K562 (cell line): ENCODE results near the gene NTN1. TPM values are rescaled to one million over a fixed set of nuclear protein-coding genes. Genes with fewer than 3 reads are reported as not detected.

Experiments
- ATAC-seq: fragments of 200-7000 bp; cut with Tn5 transposase; 3 replicates; pipeline ENCODE4 v1.9.1; 2020; ENCODE audit warnings: moderate library complexity
- BruUV-seq: library from RNA; stranded (reverse); fragments of 400-500 nt; replicated peaks from 2 replicates; lab custom pipeline; 2021; lab: Mats Ljungman, UMichigan
- CTCF ChIA-PET: fragments of 300-600 bp; formaldehyde crosslinking; extraction: SDS; loops from one replicate; lab custom pipeline; 2021; ENCODE audit warnings: low intra/inter-chr PET ratio; lab: Yijun Ruan, JAX
- POLR2A ChIA-PET: fragments of 300-600, 350-650 bp; sonication (Branson Sonifier 250); formaldehyde crosslinking; extraction: SDS; loops from one replicate; lab custom pipeline; 2021; ENCODE audit warnings: antibody characterized with exemption, inconsistent platforms; lab: Yijun Ruan, JAX
- DNase-seq, 4 experiments: peaks; one replicate each; pipeline versions ENCODE4 v3.0.0 to v3.0.0-alpha.2; 2011 to 2018; ENCODE audit warnings: low spot score in 3 of 4, mixed read lengths in 3 of 4; ENCODE audit errors: extremely low read depth in 1 of 4
- FAIRE-seq: peaks from 2 replicates; lab custom pipeline; 2011; peaks lifted over from hg19 to GRCh38; lab: Jason Lieb, UNC
- H2AFZ ChIP-seq: 2 replicates; pipeline ENCODE4 v1.6.0; 2011; ENCODE audit warnings: low read depth, low read length, control low read depth, inconsistent platforms
- H3K27ac ChIP-seq: fragments of 200-600 bp; 3 replicates; pipeline ENCODE4 v1.8.0; 2011; ENCODE audit warnings: low read depth, mild to moderate bottlenecking, control low read depth, inconsistent platforms, low read length, moderate library complexity, mixed read lengths; ENCODE audit errors: extremely low read depth
- H3K27me3 ChIP-seq, 2 experiments: fragments of 300-600 bp in 1 of 2; 2 replicates in 1 of 2; 3 replicates in 1 of 2; pipeline versions ENCODE4 v1.6.0 to v1.8.0; 2011; ENCODE audit warnings: inconsistent platforms in 2 of 2, low read length in 2 of 2, mild to moderate bottlenecking in 1 of 2, mixed read lengths in 1 of 2, moderate library complexity in 1 of 2; ENCODE audit not compliant: control insufficient read depth in 2 of 2, insufficient read depth in 2 of 2
- H3K36me3 ChIP-seq: fragments of 300-600 bp; 3 replicates; pipeline ENCODE4 v1.8.0; 2011; ENCODE audit warnings: mild to moderate bottlenecking, low read length, inconsistent platforms; ENCODE audit not compliant: control insufficient read depth, insufficient read depth
- H3K4me1 ChIP-seq, 2 experiments: fragments of 200-600 bp in 1 of 2; replicated peaks in 1 of 2; 2 replicates in 1 of 2; 3 replicates in 1 of 2; pipeline versions ENCODE4 v1.5.1 to v1.8.0; 2011; ENCODE audit warnings: inconsistent platforms in 2 of 2, low read length in 2 of 2, mild to moderate bottlenecking in 1 of 2, mixed read lengths in 1 of 2, moderate library complexity in 1 of 2; ENCODE audit not compliant: control insufficient read depth in 2 of 2, insufficient read depth in 2 of 2
- H3K4me2 ChIP-seq: 2 replicates; pipeline ENCODE4 v1.6.1; 2011; ENCODE audit warnings: low read length, control low read depth, inconsistent platforms, mixed read lengths; ENCODE audit not compliant: insufficient read depth
- H3K4me3 ChIP-seq: fragments of 200-600 bp; sonication (generic), shearing (Covaris generic); 2 replicates; pipeline ENCODE4 v1.5.1; 2016; ENCODE audit warnings: control low read depth, inconsistent platforms
- H3K79me2 ChIP-seq: fragments of 200-600 bp; 3 replicates; pipeline ENCODE4 v1.8.0; 2011; ENCODE audit warnings: low read length, inconsistent platforms; ENCODE audit not compliant: control insufficient read depth, insufficient read depth
- H3K9ac ChIP-seq, 2 experiments: 2 replicates each; pipeline versions ENCODE4 v1.6.0 to v1.6.1; 2011; ENCODE audit warnings: low read depth in 2 of 2, low read length in 2 of 2, control low read depth in 1 of 2, inconsistent platforms in 1 of 2, mild to moderate bottlenecking in 1 of 2, mixed read lengths in 1 of 2; ENCODE audit not compliant: insufficient read depth in 1 of 2
- H3K9me1 ChIP-seq: one replicate; pipeline ENCODE4 v1.6.0; 2011; ENCODE audit warnings: inconsistent platforms, mild to moderate bottlenecking, low read length, moderate library complexity; ENCODE audit not compliant: control insufficient read depth, insufficient read depth
- H3K9me3 ChIP-seq: replicated peaks from 2 replicates; pipeline ENCODE4 v1.5.1; 2011; ENCODE audit warnings: low read depth, low read length, inconsistent platforms; ENCODE audit not compliant: control insufficient read depth, insufficient read depth
- H4K20me1 ChIP-seq: replicated peaks from 2 replicates; pipeline ENCODE4 v1.6.1; 2011; ENCODE audit warnings: low read length, inconsistent platforms, mixed read lengths; ENCODE audit not compliant: control insufficient read depth, insufficient read depth
- ARNT ChIP-seq, 2 experiments: fragments of 450-650 bp; IDR thresholded peaks; 2 replicates each; pipeline ENCODE4 v1.6.1; 2016; ENCODE audit warnings: mild to moderate bottlenecking in 1 of 2
- CBFB ChIP-seq: sonication (generic); formaldehyde crosslinking; IDR thresholded peaks from 2 replicates; pipeline ENCODE4 v1.4.0; 2020; ENCODE audit warnings: mild to moderate bottlenecking, missing genetic modification reagents
- GATAD2A ChIP-seq: fragments of 450-650 bp; IDR thresholded peaks from 2 replicates; pipeline ENCODE4 v1.6.1; 2017
- GTF2A2 ChIP-seq: IDR thresholded peaks from 2 replicates; pipeline ENCODE4 v1.6.1; 2016; ENCODE audit warnings: mild to moderate bottlenecking, missing genetic modification characterization, missing compliant biosample characterization
- HMGN3 ChIP-seq: IDR thresholded peaks from 2 replicates; pipeline ENCODE4 v1.6.1; 2011; ENCODE audit warnings: borderline replicate concordance, low read depth, mild to moderate bottlenecking, mixed read lengths, low read length; ENCODE audit not compliant: insufficient read length; ENCODE audit errors: extremely low read depth
- NR3C1 ChIP-seq: sonication (generic); formaldehyde crosslinking; IDR thresholded peaks from 2 replicates; pipeline ENCODE4 v1.8.1; 2022; ENCODE audit warnings: missing genetic modification reagents
- THAP7 ChIP-seq: fragments of 250-450 bp; sonication (Bioruptor Pico); IDR thresholded peaks from 2 replicates; pipeline ENCODE4 v1.5.0; 2021
- XRCC3 ChIP-seq: fragments of 450-650 bp; IDR thresholded peaks from 2 replicates; pipeline ENCODE4 v1.6.1; 2017; ENCODE audit warnings: mild to moderate bottlenecking, moderate library complexity
- ZC3H11A ChIP-seq: IDR thresholded peaks from 2 replicates; pipeline ENCODE4 v1.6.1; 2012; ENCODE audit warnings: low read depth, low read length, improper control_type of control experiment
- ZNF347 ChIP-seq: fragments of 450-650 bp; formaldehyde crosslinking; IDR thresholded peaks from 2 replicates; pipeline ENCODE4 v1.4.0; 2020; ENCODE audit warnings: low read depth, mild to moderate bottlenecking, moderate library complexity
- WGBS: fragments of 100-300 bp; shearing (Covaris generic); methylation state at CpG from one replicate; pipeline ENCODE4 v1.1.6; 2016; ENCODE audit warnings: low coverage, mixed read lengths; ENCODE audit not compliant: insufficient coverage; ENCODE audit errors: missing lambda C conversion rate; 5-methylcytosine and 5-hydroxymethylcytosine counted together
- in situ Hi-C: fragments of 300-500 bp; cut with MboI; formaldehyde crosslinking; loops from 4 replicates; pipeline ENCODE4 v1.15.0; 2018; ENCODE audit warnings: inconsistent platforms, mixed read lengths
- intact Hi-C: fragments of 100-400 bp; cut with micrococcal nuclease; formaldehyde crosslinking; loops from 2 replicates; pipeline ENCODE4 v1.14.2; 2022
- polyA plus RNA-seq, 8 experiments: library from polyadenylated mRNA; depleted of rRNA in 4 of 8; stranded (reverse) in 5 of 8; unstranded in 3 of 8; fragments of >200 nt; fragmentation: Nextera tagmentation in 2 of 8; fragmentation: Illumina TruSeq in 1 of 8; extraction: Ambion mirVana in 2 of 8; extraction: Trizol in 1 of 8; gene quantifications; 2 replicates each; pipeline versions ENCODE4 v1.2.1 to v1.2.3, GENCODE V29; 2011 to 2014; ENCODE audit warnings: inconsistent platforms in 1 of 8, missing spikeins in 1 of 8
- total RNA-seq, 7 experiments: library from RNA; depleted of rRNA in 6 of 7; stranded (reverse); fragments of >200 nt in 6 of 7; fragmentation: Illumina TruSeq in 2 of 7; extraction: Trizol in 2 of 7; gene quantifications; 2 replicates each; pipeline versions ENCODE4 v1.2.1 to v1.2.3, GENCODE V29; 2011 to 2021; ENCODE audit warnings: low replicate concordance in 1 of 7

Gene NTN1
- total and polyA plus RNA-seq, 9 of the 15 experiments (the other 6 are each of a cell fraction or from before 2014, with no cell fraction given) = 0.02 TPM; not detected in 8

DNA sequence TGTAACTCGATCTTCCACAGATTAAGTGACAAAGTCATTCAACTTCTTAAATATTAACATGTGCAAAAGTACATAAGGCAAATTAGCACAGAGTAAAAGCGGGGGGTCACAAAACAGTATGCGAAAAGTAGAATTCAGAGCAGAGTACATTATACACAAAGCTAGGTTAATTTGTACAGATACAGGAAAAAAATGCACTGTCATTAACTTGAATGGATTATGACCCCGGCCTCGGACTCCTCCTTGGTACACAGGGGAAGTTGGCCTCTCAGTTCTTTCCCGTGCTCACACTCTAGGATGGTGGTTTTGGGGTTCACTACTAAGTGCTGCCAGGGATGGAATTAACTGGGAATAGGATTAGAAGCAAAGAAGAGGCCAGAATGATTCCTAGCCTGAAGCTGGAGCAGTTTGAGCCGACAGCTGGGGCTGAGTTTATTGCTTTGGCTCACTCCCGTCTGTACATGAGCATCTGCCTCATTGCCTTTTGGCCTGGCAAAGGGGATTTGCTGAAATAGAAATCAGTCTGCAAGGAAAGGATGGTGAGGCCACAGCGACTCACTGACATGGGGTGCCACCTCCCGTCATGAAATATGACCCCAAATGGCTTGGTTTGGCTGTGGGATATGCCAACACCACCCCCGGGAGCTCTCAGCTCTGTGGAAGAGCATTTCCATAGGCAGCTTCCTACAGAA lies 23.6 kb downstream of the NTN1 start:
- no peaks in the 10 kb centered on the region for H4K20me1 ChIP-seq
- CTCF ChIA-PET = no interaction called here
- WGBS = under 1% methylated on average over 11 of the region's 11 CpGs
- TF ChIP-seq HMGN3 (no peak), GTF2A2 (tag) (no peak), ZNF347 (CRISPR knock-in tag) (no peak), ZC3H11A (no peak), XRCC3 (no peak), GATAD2A (no peak), CBFB (CRISPR knock-in tag) (no peak), NR3C1 (CRISPR knock-in tag) (no peak), ARNT (IDR thresholded peaks at IDR 0.05) (no peak), THAP7 (CRISPR knock-in tag) (no peak)
- TF ChIP-seq, all 486 proteins: peak for 0
- Histone ChIP-seq H3K79me2 (no peaks in the 10 kb centered on the region), H3K9ac (no peak overlapping the region), H3K4me1 (no peaks in the 10 kb centered on the region), H3K4me2 (no peak overlapping the region), H3K27ac (no peak overlapping the region), H3K4me3 (no peak overlapping the region), H3K9me3 (no peaks in the 10 kb centered on the region), H2AFZ (no peak overlapping the region), H3K36me3 (no peaks in the 10 kb centered on the region), H3K27me3 (no peaks in the 10 kb centered on the region), H3K9me1 (no peaks in the 10 kb centered on the region)
- no TSS peak for BruUV-seq
- FAIRE-seq (no peak), ATAC-seq (no peak), DNase-seq (no peak)
- POLR2A ChIA-PET = no interaction called here
- in situ Hi-C loops (no loop called here), intact Hi-C loops (no loop called here)
